Loucy (cell line): ENCODE data around the gene SV2B.

Experiments
- H2AFZ ChIP-seq: fragments of 200-600 bp; sonication (generic); 2 replicates; pipeline ENCODE4 v1.6.0; 2016; ENCODE audit warnings: antibody characterized with exemption, mild to moderate bottlenecking, low read length, moderate library complexity
- H3F3A ChIP-seq: fragments of 200-600 bp; 2 replicates; pipeline ENCODE4 v1.6.0; 2016; ENCODE audit warnings: antibody characterized with exemption, low read depth, mild to moderate bottlenecking
- H3K27me3 ChIP-seq: fragments of 200-600 bp; sonication (generic); 2 replicates; pipeline ENCODE4 v1.6.1; 2014; ENCODE audit warnings: low read length, mild to moderate bottlenecking; ENCODE audit not compliant: insufficient read depth, poor library complexity, severe bottlenecking
- H3K36me3 ChIP-seq: fragments of 200-600 bp; sonication (generic); 2 replicates; pipeline ENCODE4 v1.6.1; 2016; ENCODE audit warnings: low read length; ENCODE audit not compliant: insufficient read depth
- H3K4me1 ChIP-seq: fragments of 200-600 bp; sonication (generic); 2 replicates; pipeline ENCODE4 v1.5.1; 2014; ENCODE audit warnings: low read length, mild to moderate bottlenecking; ENCODE audit not compliant: insufficient read depth, poor library complexity, severe bottlenecking
- H3K4me2 ChIP-seq: fragments of 200-600 bp; sonication (generic); 2 replicates; pipeline ENCODE4 v1.6.0; 2014; ENCODE audit warnings: antibody characterized with exemption, low read length, low read depth, mild to moderate bottlenecking; ENCODE audit not compliant: poor library complexity, severe bottlenecking
- H3K4me3 ChIP-seq: fragments of 200-600 bp; sonication (generic); 2 replicates; pipeline ENCODE4 v1.5.1; 2014; ENCODE audit warnings: low read length, mild to moderate bottlenecking, mixed read lengths; ENCODE audit not compliant: poor library complexity, severe bottlenecking
- H3K79me2 ChIP-seq: fragments of 200-600 bp; sonication (generic); 2 replicates; pipeline ENCODE4 v1.6.1; 2014; ENCODE audit warnings: low read length; ENCODE audit not compliant: insufficient read depth
- H3K9ac ChIP-seq: fragments of 200-600 bp; sonication (generic); 2 replicates; pipeline ENCODE4 v1.6.0; 2014; ENCODE audit warnings: mild to moderate bottlenecking, low read depth, low read length, moderate library complexity; ENCODE audit not compliant: poor library complexity, severe bottlenecking
- H3K9me2 ChIP-seq: fragments of 200-600 bp; sonication (generic); replicated peaks from 2 replicates; pipeline ENCODE4 v1.6.1; 2016; ENCODE audit warnings: low read depth, low read length, mixed read lengths
- H3K9me3 ChIP-seq: fragments of 200-600 bp; sonication (generic); 2 replicates; pipeline ENCODE4 v1.6.1; 2014; ENCODE audit warnings: mild to moderate bottlenecking, antibody characterized with exemption, low read length, low read depth; ENCODE audit not compliant: insufficient read depth
- H4K20me1 ChIP-seq: fragments of 200-600 bp; sonication (generic); 2 replicates; pipeline ENCODE4 v1.6.0; 2014; ENCODE audit warnings: antibody characterized with exemption, low read length, mild to moderate bottlenecking; ENCODE audit not compliant: insufficient read depth, poor library complexity, severe bottlenecking
- EZH2phosphoT487 ChIP-seq: fragments of 200-600 bp; IDR thresholded peaks from 2 replicates; pipeline ENCODE4 v1.6.1; 2018; ENCODE audit warnings: antibody characterized with exemption, mild to moderate bottlenecking, moderate library complexity, borderline replicate concordance
- TF ChIP-seq, protein P1 (sequence below): fragments of 200-600 bp; sonication (generic); conservative IDR thresholded peaks from 2 replicates; pipeline ENCODE4 v1.5.1; 2014; ENCODE audit warnings: mild to moderate bottlenecking, antibody characterized with exemption, low read length

SV2B gene

DNA sequence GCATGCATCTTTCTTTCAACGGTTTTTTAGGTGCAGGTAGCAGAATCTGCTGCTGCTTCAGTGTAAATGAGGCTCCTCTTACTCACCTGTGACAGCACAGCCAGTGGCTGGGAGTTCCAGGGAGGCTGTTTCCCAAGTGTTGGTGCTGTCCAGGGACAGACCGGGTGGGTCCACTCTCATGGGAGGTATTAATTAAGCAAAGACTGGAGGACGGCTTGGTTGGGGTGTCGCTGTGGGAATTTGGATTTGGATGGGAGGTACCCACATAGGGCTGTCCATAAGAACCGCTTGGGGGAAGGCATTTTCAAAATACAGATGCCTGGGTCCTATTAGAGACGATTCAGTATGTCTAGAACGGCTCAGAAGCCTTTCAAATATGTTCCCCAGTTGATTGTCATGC lies 42.9 kb downstream of the SV2B start:
- Histone ChIP-seq H3K9me2 (no peaks in the 10 kb centered on the region), H3K9me3 (no peaks in the 10 kb centered on the region), H2AFZ (no peak overlapping the region), H3K27me3 (no peaks in the 10 kb centered on the region), H3K9ac (no peak overlapping the region), H3K4me1 (no peaks in the 10 kb centered on the region), H3K4me3 (no peak overlapping the region), H3K36me3 (no peaks in the 10 kb centered on the region), H4K20me1 (no peaks in the 10 kb centered on the region), H3K79me2 (no peaks in the 10 kb centered on the region), H3K4me2 (no peak overlapping the region), H3F3A (no peaks in the 10 kb centered on the region)
- no peak for TF ChIP-seq EZH2phosphoT487
- TF ChIP-seq, protein P1, sequence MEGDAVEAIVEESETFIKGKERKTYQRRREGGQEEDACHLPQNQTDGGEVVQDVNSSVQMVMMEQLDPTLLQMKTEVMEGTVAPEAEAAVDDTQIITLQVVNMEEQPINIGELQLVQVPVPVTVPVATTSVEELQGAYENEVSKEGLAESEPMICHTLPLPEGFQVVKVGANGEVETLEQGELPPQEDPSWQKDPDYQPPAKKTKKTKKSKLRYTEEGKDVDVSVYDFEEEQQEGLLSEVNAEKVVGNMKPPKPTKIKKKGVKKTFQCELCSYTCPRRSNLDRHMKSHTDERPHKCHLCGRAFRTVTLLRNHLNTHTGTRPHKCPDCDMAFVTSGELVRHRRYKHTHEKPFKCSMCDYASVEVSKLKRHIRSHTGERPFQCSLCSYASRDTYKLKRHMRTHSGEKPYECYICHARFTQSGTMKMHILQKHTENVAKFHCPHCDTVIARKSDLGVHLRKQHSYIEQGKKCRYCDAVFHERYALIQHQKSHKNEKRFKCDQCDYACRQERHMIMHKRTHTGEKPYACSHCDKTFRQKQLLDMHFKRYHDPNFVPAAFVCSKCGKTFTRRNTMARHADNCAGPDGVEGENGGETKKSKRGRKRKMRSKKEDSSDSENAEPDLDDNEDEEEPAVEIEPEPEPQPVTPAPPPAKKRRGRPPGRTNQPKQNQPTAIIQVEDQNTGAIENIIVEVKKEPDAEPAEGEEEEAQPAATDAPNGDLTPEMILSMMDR = no peak

DNA sequence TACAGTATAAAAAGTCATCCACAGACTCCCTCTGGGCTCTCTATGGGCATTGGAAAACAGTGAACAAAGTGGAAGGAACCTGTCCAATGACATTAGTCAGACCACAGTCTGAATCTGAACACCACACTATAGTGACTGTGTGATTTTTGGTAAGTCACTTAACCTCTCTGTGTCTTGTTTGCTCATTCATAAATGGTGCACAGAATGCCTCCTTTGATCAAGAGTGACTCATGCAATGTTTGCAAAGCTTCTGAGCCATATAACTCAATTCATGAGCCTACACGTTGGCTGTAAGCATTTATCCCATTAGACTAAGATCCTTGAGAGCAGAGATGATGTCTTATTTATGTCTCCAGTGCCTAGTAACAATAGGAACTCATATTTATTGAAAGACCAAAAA lies 46.7 kb downstream of the SV2B start:
- no peak overlapping the region for H3K4me2 ChIP-seq
- H3F3A ChIP-seq = no peaks in the 10 kb centered on the region
- H2AFZ ChIP-seq = no peak overlapping the region
- no peak overlapping the region for H3K9ac ChIP-seq
- H3K9me3 ChIP-seq = no peaks in the 10 kb centered on the region
- no peaks in the 10 kb centered on the region for H4K20me1 ChIP-seq
- no peak overlapping the region for H3K4me3 ChIP-seq
- no peaks in the 10 kb centered on the region for H3K4me1 ChIP-seq
- TF ChIP-seq, protein P1 = no peak
- no peak for TF ChIP-seq EZH2phosphoT487
- no peaks in the 10 kb centered on the region for H3K79me2 ChIP-seq
- no peaks in the 10 kb centered on the region for H3K9me2 ChIP-seq
- no peaks in the 10 kb centered on the region for H3K27me3 ChIP-seq
- no peaks in the 10 kb centered on the region for H3K36me3 ChIP-seq

DNA sequence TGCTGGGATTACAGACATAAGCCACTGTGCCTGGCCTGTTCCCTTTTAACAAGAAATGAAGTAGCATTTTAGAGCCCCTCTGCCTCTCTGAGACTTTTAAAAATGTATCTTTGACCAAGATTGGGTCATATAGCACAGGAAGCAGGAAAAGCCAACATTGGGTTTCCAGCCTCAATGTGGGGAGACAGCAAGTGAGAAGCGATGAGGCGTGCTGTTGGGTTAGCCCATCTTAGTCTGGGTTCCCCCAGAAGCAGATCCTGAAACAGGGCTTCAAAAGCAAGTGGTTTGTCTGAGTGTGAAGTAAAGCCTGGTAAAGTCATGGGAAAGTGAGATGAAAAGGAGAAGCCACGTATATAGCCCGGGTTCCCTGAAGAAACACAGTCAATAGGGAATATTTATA lies 48.2 kb downstream of the SV2B start:
- Histone ChIP-seq H4K20me1 (no peaks in the 10 kb centered on the region), H3K9me3 (no peaks in the 10 kb centered on the region), H3K4me1 (no peaks in the 10 kb centered on the region), H3K79me2 (no peaks in the 10 kb centered on the region), H3K9ac (no peak overlapping the region), H2AFZ (no peak overlapping the region), H3F3A (no peaks in the 10 kb centered on the region), H3K4me3 (no peak overlapping the region), H3K36me3 (no peaks in the 10 kb centered on the region), H3K9me2 (no peaks in the 10 kb centered on the region), H3K4me2 (no peak overlapping the region), H3K27me3 (no peaks in the 10 kb centered on the region)
- TF ChIP-seq, protein P1 = no peak
